ENCODE results near the gene SDHAF2. TPM values are rescaled to one million over a fixed set of nuclear protein-coding genes. Genes with fewer than 3 reads are reported as not detected.

SDHAF2 gene
- total RNA-seq, 1 experiment from 2014 or later, result 49.1 TPM

DNA sequence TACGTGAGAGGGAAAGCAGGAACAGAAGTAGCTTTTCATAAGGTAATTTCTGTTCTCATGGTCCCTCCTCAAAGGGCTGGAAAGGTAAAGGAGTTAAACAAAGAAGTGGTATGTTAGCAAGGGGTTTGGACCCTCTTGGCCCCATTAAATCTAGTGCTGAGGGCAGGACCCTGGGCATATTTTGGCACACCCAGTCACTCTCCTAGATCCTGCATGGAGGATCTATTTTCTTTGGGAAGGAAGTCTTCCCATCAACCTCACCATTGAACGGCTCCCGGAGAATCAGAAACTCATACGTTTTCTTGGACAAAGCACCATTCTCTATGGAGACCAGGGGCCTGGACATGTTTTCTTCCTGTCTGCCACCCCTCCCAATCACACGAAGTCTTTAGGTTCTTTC lies 25.8 kb upstream of the SDHAF2 start:
- Histone ChIP-seq H3K27ac (ENCODE audit: low read depth, low read length, poor library complexity, severe bottlenecking) (no peak overlapping the region), H3K36me3 (ENCODE audit: insufficient read depth, low read length, poor library complexity, severe bottlenecking) (peaks cover 80% of the 10 kb centered on the region), H3K9me3 (ENCODE audit: low read depth, low read length, poor library complexity, severe bottlenecking) (no peaks in the 10 kb centered on the region), H3K4me1 (ENCODE audit: insufficient read depth, low read length, poor library complexity, severe bottlenecking) (no peaks in the 10 kb centered on the region), H3K4me3 (ENCODE audit: low read depth, low read length, poor library complexity, severe bottlenecking) (no peak overlapping the region), H3K27me3 (replicated peaks; ENCODE audit: insufficient read depth, low read depth, low read length, poor library complexity) (no peaks in the 10 kb centered on the region)
- TF ChIP-seq, protein P1, sequence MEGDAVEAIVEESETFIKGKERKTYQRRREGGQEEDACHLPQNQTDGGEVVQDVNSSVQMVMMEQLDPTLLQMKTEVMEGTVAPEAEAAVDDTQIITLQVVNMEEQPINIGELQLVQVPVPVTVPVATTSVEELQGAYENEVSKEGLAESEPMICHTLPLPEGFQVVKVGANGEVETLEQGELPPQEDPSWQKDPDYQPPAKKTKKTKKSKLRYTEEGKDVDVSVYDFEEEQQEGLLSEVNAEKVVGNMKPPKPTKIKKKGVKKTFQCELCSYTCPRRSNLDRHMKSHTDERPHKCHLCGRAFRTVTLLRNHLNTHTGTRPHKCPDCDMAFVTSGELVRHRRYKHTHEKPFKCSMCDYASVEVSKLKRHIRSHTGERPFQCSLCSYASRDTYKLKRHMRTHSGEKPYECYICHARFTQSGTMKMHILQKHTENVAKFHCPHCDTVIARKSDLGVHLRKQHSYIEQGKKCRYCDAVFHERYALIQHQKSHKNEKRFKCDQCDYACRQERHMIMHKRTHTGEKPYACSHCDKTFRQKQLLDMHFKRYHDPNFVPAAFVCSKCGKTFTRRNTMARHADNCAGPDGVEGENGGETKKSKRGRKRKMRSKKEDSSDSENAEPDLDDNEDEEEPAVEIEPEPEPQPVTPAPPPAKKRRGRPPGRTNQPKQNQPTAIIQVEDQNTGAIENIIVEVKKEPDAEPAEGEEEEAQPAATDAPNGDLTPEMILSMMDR (conservative IDR thresholded peaks at IDR 0.05; ENCODE audit: low read depth, low read length), result no peak
- no peak for TF ChIP-seq EZH2 (IDR thresholded peaks at IDR 0.05; ENCODE audit: borderline replicate concordance, low read depth, low read length, poor library complexity, severe bottlenecking)
- ChIA-PET POLR2A (ENCODE audit: low non-redundant PET) (interaction anchor here (0.6 kb wide), 1 partner anchor 367 kb away, joined by 3 read pairs; no protein-coding TSS in a partner anchor), CTCF (no interaction called here)
- intact Hi-C loops (cut with micrococcal nuclease; ENCODE audit: unreplicated experiment), result no loop called here
- BruUV-seq (replicated peaks), result TSS peak; percentile 44
- no peak for DNase-seq (ENCODE audit: low spot score)

DNA sequence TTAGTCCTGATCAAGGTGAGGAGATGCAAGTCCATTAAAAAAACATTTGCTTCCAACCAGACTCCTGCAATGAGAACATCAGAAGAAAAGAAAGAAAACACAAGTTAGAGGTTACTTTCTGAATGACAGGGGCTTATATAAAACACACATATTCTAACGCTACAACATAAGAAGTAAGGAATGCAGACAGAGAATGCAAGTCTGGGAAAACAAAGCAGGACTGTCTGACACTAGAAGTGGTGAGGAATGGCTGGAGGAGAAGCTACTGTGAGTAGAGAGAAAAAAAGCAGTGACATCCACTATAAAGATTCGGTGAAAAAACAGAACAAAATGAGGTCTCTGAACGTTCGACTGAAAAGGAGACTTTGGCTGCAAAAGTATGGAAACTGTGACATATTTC lies 25.3 kb upstream of the SDHAF2 start:
- H3K36me3 ChIP-seq (ENCODE audit: insufficient read depth, low read length, poor library complexity, severe bottlenecking), result peaks cover 85% of the 10 kb centered on the region
- no peak for DNase-seq (ENCODE audit: low spot score)
- intact Hi-C loops (cut with micrococcal nuclease; ENCODE audit: unreplicated experiment), result no loop called here
- TF ChIP-seq, protein P1 (conservative IDR thresholded peaks at IDR 0.05; ENCODE audit: low read depth, low read length), result no peak
- TF ChIP-seq EZH2 (IDR thresholded peaks at IDR 0.05; ENCODE audit: borderline replicate concordance, low read depth, low read length, poor library complexity, severe bottlenecking), result no peak
- no peaks in the 10 kb centered on the region for H3K4me1 ChIP-seq (ENCODE audit: insufficient read depth, low read length, poor library complexity, severe bottlenecking)
- CTCF ChIA-PET, result no interaction called here
- H3K4me3 ChIP-seq (ENCODE audit: low read depth, low read length, poor library complexity, severe bottlenecking), result no peak overlapping the region
- no peak overlapping the region for H3K27ac ChIP-seq (ENCODE audit: low read depth, low read length, poor library complexity, severe bottlenecking)
- H3K9me3 ChIP-seq (ENCODE audit: low read depth, low read length, poor library complexity, severe bottlenecking), result no peaks in the 10 kb centered on the region
- BruUV-seq (replicated peaks), result no TSS peak
- POLR2A ChIA-PET (ENCODE audit: low non-redundant PET), result no interaction called here
- no peaks in the 10 kb centered on the region for H3K27me3 ChIP-seq (replicated peaks; ENCODE audit: insufficient read depth, low read depth, low read length, poor library complexity)

DNA sequence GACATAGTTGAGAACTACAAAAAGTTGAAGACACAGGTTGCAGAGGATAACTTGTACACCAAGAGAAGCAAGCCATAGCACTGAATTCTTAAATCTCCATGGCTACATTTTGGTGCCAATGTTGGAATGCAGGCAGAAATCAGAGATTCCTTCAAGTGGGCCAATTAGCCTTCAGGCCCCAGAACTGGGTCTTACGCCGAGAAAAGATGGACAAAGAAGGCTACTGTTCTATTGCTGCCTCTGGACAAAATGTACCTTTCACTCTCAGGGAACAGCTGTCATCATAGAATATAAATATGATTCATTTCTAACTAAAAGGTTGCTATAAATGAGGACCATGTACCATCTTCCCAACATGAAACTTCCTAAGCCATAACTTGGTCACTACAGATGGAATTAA lies 23.9 kb upstream of the SDHAF2 start:
- no TSS peak for BruUV-seq (replicated peaks)
- intact Hi-C loops (cut with micrococcal nuclease; ENCODE audit: unreplicated experiment), result no loop called here
- Histone ChIP-seq H3K4me1 (ENCODE audit: insufficient read depth, low read length, poor library complexity, severe bottlenecking) (no peaks in the 10 kb centered on the region), H3K36me3 (ENCODE audit: insufficient read depth, low read length, poor library complexity, severe bottlenecking) (peaks cover 90% of the 10 kb centered on the region), H3K9me3 (ENCODE audit: low read depth, low read length, poor library complexity, severe bottlenecking) (no peaks in the 10 kb centered on the region), H3K27me3 (replicated peaks; ENCODE audit: insufficient read depth, low read depth, low read length, poor library complexity) (no peaks in the 10 kb centered on the region), H3K27ac (ENCODE audit: low read depth, low read length, poor library complexity, severe bottlenecking) (no peak overlapping the region), H3K4me3 (ENCODE audit: low read depth, low read length, poor library complexity, severe bottlenecking) (no peak overlapping the region)
- DNase-seq (ENCODE audit: low spot score), result no peak
- CTCF ChIA-PET, result no interaction called here
- POLR2A ChIA-PET (ENCODE audit: low non-redundant PET), result no interaction called here
- TF ChIP-seq, protein P1 (conservative IDR thresholded peaks at IDR 0.05; ENCODE audit: low read depth, low read length), result no peak
- TF ChIP-seq EZH2 (IDR thresholded peaks at IDR 0.05; ENCODE audit: borderline replicate concordance, low read depth, low read length, poor library complexity, severe bottlenecking), result no peak
